Measurements from ENCODE around the gene SH3GL3. TPM values are rescaled to one million over a fixed set of nuclear protein-coding genes. Genes with fewer than 3 reads are reported as not detected.

The SH3GL3 gene
- total RNA-seq, 1 donor from 2014 or later: 2.8 TPM

GRCh38 chr15:83457149-83457548 is 10.0 kb downstream of the SH3GL3 start:
- no peak overlapping the region for H3K4me3 Mint-ChIP-seq (ENCODE audit: unreplicated experiment)
- H3K27me3 Mint-ChIP-seq (ENCODE audit: unreplicated experiment): no peaks in the 10 kb centered on the region
- no peaks in the 10 kb centered on the region for H3K36me3 Mint-ChIP-seq (ENCODE audit: unreplicated experiment)
- no peak for DNase-seq
- TF ChIP-seq CTCF (IDR thresholded peaks at IDR 0.05; ENCODE audit: partially characterized antibody, unreplicated experiment): no peak
- H3K27ac Mint-ChIP-seq (ENCODE audit: unreplicated experiment): no peak overlapping the region
- no peaks in the 10 kb centered on the region for H3K4me1 Mint-ChIP-seq (ENCODE audit: low read depth, unreplicated experiment)
- H3K9me3 Mint-ChIP-seq (ENCODE audit: unreplicated experiment): no peaks in the 10 kb centered on the region

- H3K4me3 Mint-ChIP-seq (ENCODE audit: unreplicated experiment): no peak overlapping the region
- no peak for DNase-seq
- no peaks in the 10 kb centered on the region for H3K36me3 Mint-ChIP-seq (ENCODE audit: unreplicated experiment)
- H3K27me3 Mint-ChIP-seq (ENCODE audit: unreplicated experiment): no peaks in the 10 kb centered on the region
- no peak overlapping the region for H3K27ac Mint-ChIP-seq (ENCODE audit: unreplicated experiment)
- no peaks in the 10 kb centered on the region for H3K4me1 Mint-ChIP-seq (ENCODE audit: low read depth, unreplicated experiment)
- no peak for TF ChIP-seq CTCF (IDR thresholded peaks at IDR 0.05; ENCODE audit: partially characterized antibody, unreplicated experiment)
- no peaks in the 10 kb centered on the region for H3K9me3 Mint-ChIP-seq (ENCODE audit: unreplicated experiment)
Observed at GRCh38 chr15:83458381-83458780, 11.2 kb downstream of the SH3GL3 start.

- no peaks in the 10 kb centered on the region for H3K27me3 Mint-ChIP-seq (ENCODE audit: unreplicated experiment)
- DNase-seq: no peak
- H3K4me3 Mint-ChIP-seq (ENCODE audit: unreplicated experiment): no peak overlapping the region
- H3K9me3 Mint-ChIP-seq (ENCODE audit: unreplicated experiment): no peaks in the 10 kb centered on the region
- no peaks in the 10 kb centered on the region for H3K4me1 Mint-ChIP-seq (ENCODE audit: low read depth, unreplicated experiment)
- no peaks in the 10 kb centered on the region for H3K36me3 Mint-ChIP-seq (ENCODE audit: unreplicated experiment)
- TF ChIP-seq CTCF (IDR thresholded peaks at IDR 0.05; ENCODE audit: partially characterized antibody, unreplicated experiment): no peak
- no peak overlapping the region for H3K27ac Mint-ChIP-seq (ENCODE audit: unreplicated experiment)
Observed at GRCh38 chr15:83462026-83462425, 14.9 kb downstream of the SH3GL3 start.

- H3K4me1 Mint-ChIP-seq (ENCODE audit: low read depth, unreplicated experiment): no peaks in the 10 kb centered on the region
- no peak for DNase-seq
- H3K36me3 Mint-ChIP-seq (ENCODE audit: unreplicated experiment): no peaks in the 10 kb centered on the region
- no peaks in the 10 kb centered on the region for H3K27me3 Mint-ChIP-seq (ENCODE audit: unreplicated experiment)
- H3K9me3 Mint-ChIP-seq (ENCODE audit: unreplicated experiment): no peaks in the 10 kb centered on the region
- no peak for TF ChIP-seq CTCF (IDR thresholded peaks at IDR 0.05; ENCODE audit: partially characterized antibody, unreplicated experiment)
- no peak overlapping the region for H3K27ac Mint-ChIP-seq (ENCODE audit: unreplicated experiment)
- H3K4me3 Mint-ChIP-seq (ENCODE audit: unreplicated experiment): no peak overlapping the region
Observed at GRCh38 chr15:83462953-83463433, 15.9 kb downstream of the SH3GL3 start.

- H3K4me1 Mint-ChIP-seq (ENCODE audit: low read depth, unreplicated experiment): no peaks in the 10 kb centered on the region
- no peak overlapping the region for H3K4me3 Mint-ChIP-seq (ENCODE audit: unreplicated experiment)
- no peaks in the 10 kb centered on the region for H3K27me3 Mint-ChIP-seq (ENCODE audit: unreplicated experiment)
- H3K36me3 Mint-ChIP-seq (ENCODE audit: unreplicated experiment): no peaks in the 10 kb centered on the region
- no peaks in the 10 kb centered on the region for H3K9me3 Mint-ChIP-seq (ENCODE audit: unreplicated experiment)
- TF ChIP-seq CTCF (IDR thresholded peaks at IDR 0.05; ENCODE audit: partially characterized antibody, unreplicated experiment): no peak
- DNase-seq: no peak
- H3K27ac Mint-ChIP-seq (ENCODE audit: unreplicated experiment): no peak overlapping the region
Observed at GRCh38 chr15:83470887-83471286, 23.7 kb downstream of the SH3GL3 start.

Measured in glutamatergic neuron (in vitro differentiated cells).